ENCODE data around the gene PTPN21.

GRCh38 chr14:88565427-88565826 is 10.6 kb upstream of the PTPN21 start:
- TF ChIP-seq CTCF (IDR thresholded peaks at IDR 0.05) (no peak), SIN3A (IDR thresholded peaks at IDR 0.05; ENCODE audit: borderline replicate concordance, insufficient read depth, low read depth, low read length) (no peak)
